GM23248 (cell line): Measurements from ENCODE around the gene CNIH4.

ENCODE experiments used
- EZH2 ChIP-seq: fragments of 200-600 bp; sonication (generic); IDR thresholded peaks from 2 replicates; pipeline ENCODE4 v1.6.1; 2018; ENCODE audit warnings: antibody characterized with exemption, mild to moderate bottlenecking; ENCODE audit not compliant: insufficient read depth, poor library complexity, severe bottlenecking
- EZH2phosphoT487 ChIP-seq: fragments of 200-600 bp; sonication (generic); IDR thresholded peaks from 2 replicates; pipeline ENCODE4 v1.6.1; 2018; ENCODE audit warnings: antibody characterized with exemption, moderate library complexity, mild to moderate bottlenecking, low read depth; ENCODE audit not compliant: insufficient read depth

- TF ChIP-seq EZH2, result no peak
- no peak for TF ChIP-seq EZH2phosphoT487
Measured at GRCh38 chr1:224427346-224427745, 70.7 kb downstream of the CNIH4 start.
